HCT116 (cell line): Measurements from ENCODE around the gene KHDC4. TPM values are rescaled to one million over a fixed set of nuclear protein-coding genes. Genes with fewer than 3 reads are reported as not detected.

Experiments
- ATAC-seq: fragments of 200-7000 bp; cut with Tn5 transposase; 2 replicates; pipeline ENCODE4 v1.9.1; 2020; ENCODE audit warnings: mild to moderate bottlenecking, moderate library complexity
- BruUV-seq: library from RNA; stranded (reverse); fragments of 400-500 nt; replicated peaks from 2 replicates; lab custom pipeline; 2021; lab: Mats Ljungman, UMichigan
- CTCF ChIA-PET: fragments of 300-600 bp; sonication (Branson Sonifier 250); formaldehyde crosslinking; loops from one replicate; lab custom pipeline; 2021; ENCODE audit warnings: antibody characterized with exemption; lab: Charles Lee
- POLR2A ChIA-PET: fragments of 300-600, 350-600 bp; sonication (Branson Sonifier 250); formaldehyde crosslinking; loops from one replicate; lab custom pipeline; 2021; ENCODE audit warnings: antibody characterized with exemption; lab: Charles Lee
- RAD21 ChIA-PET, 2 experiments: fragments of 300-600 bp; sonication (Branson Sonifier 250); formaldehyde crosslinking; loops; one replicate each; lab custom pipeline; 2023; ENCODE audit warnings: low total read pairs in 2 of 2; ENCODE audit not compliant: uncharacterized antibody in 2 of 2, unreplicated experiment in 2 of 2, low non-redundant PET in 1 of 2; lab: Charles Lee
- DNase-seq: peaks from one replicate; pipeline ENCODE4 v3.0.0-alpha.2; 2010; ENCODE audit warnings: low read depth, low spot score
- H2AFZ ChIP-seq: fragments of 200-600 bp; shearing (Covaris generic), sonication (generic); 2 replicates; pipeline ENCODE4 v1.6.1; 2017; ENCODE audit warnings: low read depth, mixed run types, mixed read lengths, antibody characterized with exemption, low read length; ENCODE audit not compliant: poor library complexity, severe bottlenecking
- H3K27ac ChIP-seq: 2 replicates; pipeline ENCODE4 v1.5.1; 2012; ENCODE audit warnings: low read depth, low read length
- H3K27me3 ChIP-seq: fragments of 200-600 bp; sonication (generic); 2 replicates; pipeline ENCODE4 v1.6.1; 2016; ENCODE audit warnings: mixed run types, low read length, mixed read lengths; ENCODE audit not compliant: insufficient read depth
- H3K36me3 ChIP-seq, 2 experiments: fragments of 200-500 bp in 1 of 2; fragments of 200-600 bp in 1 of 2; sonication (Bioruptor generic) in 1 of 2; sonication (generic) in 1 of 2; 2 replicates each; pipeline versions ENCODE4 v1.5.1 to v1.6.1; 2014 to 2016; ENCODE audit warnings: low read length in 2 of 2, inconsistent platforms in 1 of 2, mixed read lengths in 1 of 2, mixed run types in 1 of 2; ENCODE audit not compliant: insufficient read depth in 2 of 2, control insufficient read depth in 1 of 2
- H3K4me1 ChIP-seq, 2 experiments: fragments of 200-600 bp in 1 of 2; sonication (generic) in 1 of 2; 2 replicates each; pipeline versions ENCODE4 v1.5.1 to v1.6.1; 2012 to 2017; ENCODE audit warnings: low read length in 2 of 2, inconsistent platforms in 1 of 2, mild to moderate bottlenecking in 1 of 2, mixed read lengths in 1 of 2, mixed run types in 1 of 2, moderate library complexity in 1 of 2; ENCODE audit not compliant: insufficient read depth in 2 of 2, control insufficient read depth in 1 of 2
- H3K4me2 ChIP-seq: fragments of 200-600 bp; sonication (generic); 2 replicates; pipeline ENCODE4 v1.6.1; 2017; ENCODE audit warnings: mixed run types, low read length, mixed read lengths
- H3K4me3 ChIP-seq, 2 experiments: fragments of 200-600 bp in 1 of 2; sonication (generic) in 1 of 2; replicated peaks in 1 of 2; 2 replicates each; pipeline ENCODE4 v1.5.1; 2011 to 2016; ENCODE audit warnings: low read length in 2 of 2, control low read depth in 1 of 2, low read depth in 1 of 2, mild to moderate bottlenecking in 1 of 2, mixed read lengths in 1 of 2, mixed run types in 1 of 2
- H3K79me2 ChIP-seq: fragments of 200-600 bp; sonication (generic); 2 replicates; pipeline ENCODE4 v1.6.1; 2017; ENCODE audit warnings: mild to moderate bottlenecking, mixed run types, low read length, moderate library complexity, mixed read lengths; ENCODE audit not compliant: insufficient read depth
- H3K9ac ChIP-seq: fragments of 200-600 bp; sonication (generic); 2 replicates; pipeline ENCODE4 v1.6.1; 2016; ENCODE audit warnings: low read length, mixed read lengths
- H3K9me2 ChIP-seq: fragments of 200-600 bp; sonication (generic), shearing (Covaris generic); 2 replicates; pipeline ENCODE4 v1.6.1; 2017; ENCODE audit warnings: mixed run types, mild to moderate bottlenecking, moderate library complexity; ENCODE audit not compliant: insufficient read depth
- H3K9me3 ChIP-seq, 2 experiments: fragments of 200-500 bp in 1 of 2; fragments of 200-600 bp in 1 of 2; sonication (Bioruptor generic) in 1 of 2; sonication (generic) in 1 of 2; 2 replicates each; pipeline ENCODE4 v1.6.1; 2014 to 2017; ENCODE audit warnings: low read length in 2 of 2, mixed read lengths in 2 of 2, inconsistent platforms in 1 of 2, low read depth in 1 of 2, mild to moderate bottlenecking in 1 of 2, mixed run types in 1 of 2, moderate library complexity in 1 of 2; ENCODE audit not compliant: control insufficient read depth in 1 of 2, insufficient read depth in 1 of 2
- H4K20me1 ChIP-seq: fragments of 200-600 bp; sonication (generic), shearing (Covaris generic); 2 replicates; pipeline ENCODE4 v1.6.1; 2017; ENCODE audit warnings: mixed run types, mild to moderate bottlenecking, moderate library complexity; ENCODE audit not compliant: insufficient read depth
- ATF3 ChIP-seq: IDR thresholded peaks from 2 replicates; pipeline ENCODE4 v1.6.1; 2012
- CEBPB ChIP-seq: IDR thresholded peaks from 2 replicates; pipeline ENCODE4 v1.6.1; 2012; ENCODE audit warnings: low read depth
- ELF1 ChIP-seq: IDR thresholded peaks from 2 replicates; pipeline ENCODE4 v1.6.1; 2012; ENCODE audit warnings: low read depth, borderline replicate concordance
- EZH2 ChIP-seq: fragments of 200-600 bp; sonication (generic); IDR thresholded peaks from 2 replicates; pipeline ENCODE4 v1.6.1; 2017; ENCODE audit warnings: antibody characterized with exemption, mixed run types
- FOSL1 ChIP-seq: IDR thresholded peaks from 2 replicates; pipeline ENCODE4 v1.6.1; 2012; ENCODE audit warnings: low read depth
- JUND ChIP-seq: IDR thresholded peaks from 2 replicates; pipeline ENCODE4 v1.6.1; 2012
- POLR2A ChIP-seq: IDR thresholded peaks from 2 replicates; pipeline ENCODE4 v1.7.0; 2011; ENCODE audit warnings: borderline replicate concordance; ENCODE audit not compliant: insufficient read depth, insufficient read length; ENCODE audit errors: extremely low read depth
- POLR2AphosphoS5 ChIP-seq: IDR thresholded peaks from 2 replicates; pipeline ENCODE4 v1.6.1; 2011; ENCODE audit warnings: mild to moderate bottlenecking, low read depth, low read length, moderate library complexity
- RAD21 ChIP-seq: IDR thresholded peaks from 2 replicates; pipeline ENCODE4 v1.6.1; 2012; ENCODE audit warnings: low read depth, mild to moderate bottlenecking
- REST ChIP-seq: IDR thresholded peaks from 2 replicates; pipeline ENCODE4 v1.6.1; 2012; ENCODE audit warnings: low read depth
- SIN3A ChIP-seq: IDR thresholded peaks from 2 replicates; pipeline ENCODE4 v1.6.1; 2012; ENCODE audit warnings: low read depth
- SP1 ChIP-seq: IDR thresholded peaks from 2 replicates; pipeline ENCODE4 v1.6.1; 2012; ENCODE audit warnings: low read depth
- SRF ChIP-seq: IDR thresholded peaks from 2 replicates; pipeline ENCODE4 v1.6.1; 2012; ENCODE audit warnings: low read depth
- YY1 ChIP-seq: IDR thresholded peaks from 2 replicates; pipeline ENCODE4 v1.6.1; 2011; ENCODE audit warnings: low read length, low read depth, moderate library complexity, mild to moderate bottlenecking; ENCODE audit not compliant: insufficient replicate concordance; ENCODE audit errors: extremely low read depth
- ZNF274 ChIP-seq: fragments of 200-500 bp; sonication (Bioruptor generic); IDR thresholded peaks from 2 replicates; pipeline ENCODE4 v1.6.1; 2014; ENCODE audit warnings: mild to moderate bottlenecking, low read depth, low read length, inconsistent platforms
- intact Hi-C: fragments of 100-400 bp; cut with micrococcal nuclease; formaldehyde crosslinking; loops from 2 replicates; pipeline ENCODE4 v1.10.0; 2022
- total RNA-seq: library from RNA; stranded (reverse); gene quantifications from one replicate; pipeline ENCODE4 v1.2.1, GENCODE V29; 2021; ENCODE audit not compliant: unreplicated experiment

Gene KHDC4
- total RNA-seq, 1 experiment from 2014 or later, result 60.7 TPM

GRCh38 chr1:155900161-155900560, 34.1 kb downstream of the KHDC4 start:
- ATAC-seq (no peak), DNase-seq (no peak)
- Histone ChIP-seq H3K9me3 (no peaks in the 10 kb centered on the region), H3K9me2 (no peaks in the 10 kb centered on the region), H2AFZ (no peak overlapping the region), H3K27ac (no peak overlapping the region), H3K36me3 (peaks cover 50 to 52% of the 10 kb centered on the region in 2 experiments; a peak in 3 of 4 replicates), H3K79me2 (peaks cover 21% of the 10 kb centered on the region; the same call in 1 of the 2 replicates), H4K20me1 (peaks cover 5% of the 10 kb centered on the region; the same call in 1 of the 2 replicates), H3K4me1 (peaks cover 0 to 7% of the 10 kb centered on the region in 2 experiments; a peak in 1 of 4 replicates), H3K4me2 (no peak overlapping the region), H3K9ac (no peak overlapping the region), H3K4me3 (no peak overlapping the region), H3K27me3 (no peaks in the 10 kb centered on the region)
- intact Hi-C loops, result no loop called here
- POLR2A ChIA-PET, result no interaction called here
- RAD21 ChIA-PET, result no interaction called here
- BruUV-seq, result no TSS peak
- TF ChIP-seq ZNF274 (no peak), REST (no peak), EZH2 (no peak), POLR2AphosphoS5 (no peak), SRF (no peak), FOSL1 (no peak), RAD21 (no peak), POLR2A (no peak), SP1 (no peak), CEBPB (no peak), ELF1 (no peak), ATF3 (no peak), JUND (no peak), YY1 (no peak), SIN3A (no peak)
- CTCF ChIA-PET, result no interaction called here
